CD4-positive, alpha-beta T cell (primary cell): Measurements from ENCODE around the gene RAB9A. TPM values are rescaled to one million over a fixed set of nuclear protein-coding genes. Genes with fewer than 3 reads are reported as not detected.

Experiments used
- ATAC-seq: fragments of 200-7000 bp; cut with Tn5 transposase; one replicate; pipeline ENCODE4 v1.10.0; 2022; ENCODE audit warnings: mild to moderate bottlenecking; ENCODE audit not compliant: poor library complexity
- CTCF ChIA-PET: fragments of 350-600 bp; sonication (Branson Sonifier 250); formaldehyde crosslinking; loops from one replicate; lab custom pipeline; 2021; ENCODE audit warnings: antibody characterized with exemption, inconsistent platforms; lab: Charles Lee
- POLR2A ChIA-PET: fragments of 350-600 bp; sonication (Branson Sonifier 250); formaldehyde crosslinking; loops from one replicate; lab custom pipeline; 2021; ENCODE audit warnings: antibody characterized with exemption, inconsistent platforms; lab: Charles Lee
- DNase-seq, 14 experiments: peaks; one replicate each; pipeline ENCODE4 v3.0.0-alpha.2; 2013 to 2020; ENCODE audit warnings: mixed read lengths in 2 of 14
- H3K27ac ChIP-seq, 2 donors: one replicate each; pipeline versions ENCODE4 v1.5.1 to v1.7.0; 2013; ENCODE audit warnings: low read length in 2 of 2, low read depth in 1 of 2, mild to moderate bottlenecking in 1 of 2
- H3K27me3 ChIP-seq, 2 experiments: 1 replicate in 1 of 2; 2 replicates in 1 of 2; pipeline versions ENCODE4 v1.6.1 to v1.7.0; 2013; ENCODE audit warnings: low read length in 2 of 2, control low read depth in 1 of 2, mild to moderate bottlenecking in 1 of 2, moderate library complexity in 1 of 2; ENCODE audit not compliant: insufficient read depth in 2 of 2, control insufficient read depth in 1 of 2
- H3K36me3 ChIP-seq: one replicate; pipeline ENCODE4 v1.6.1; 2013; ENCODE audit warnings: low read length, control low read depth; ENCODE audit not compliant: insufficient read depth
- H3K4me1 ChIP-seq: one replicate; pipeline ENCODE4 v1.6.1; 2013; ENCODE audit warnings: low read length, control low read depth; ENCODE audit not compliant: insufficient read depth
- H3K4me3 ChIP-seq: one replicate; pipeline ENCODE4 v1.5.1; 2013; ENCODE audit warnings: mild to moderate bottlenecking, low read length, moderate library complexity
- H3K9me3 ChIP-seq, 2 experiments: 1 replicate in 1 of 2; 2 replicates in 1 of 2; pipeline versions ENCODE4 v1.6.1 to v1.7.0; 2013; ENCODE audit warnings: low read length in 2 of 2, mild to moderate bottlenecking in 2 of 2, control low read depth in 1 of 2, moderate library complexity in 1 of 2; ENCODE audit not compliant: control insufficient read depth in 1 of 2, insufficient read depth in 1 of 2
- H3K27ac Mint-ChIP-seq: one replicate; pipeline ENCODE4 v1.8.0; 2020; ENCODE audit warnings: mixed read lengths
- H3K27me3 Mint-ChIP-seq: one replicate; pipeline ENCODE4 v1.8.0; 2021; ENCODE audit warnings: mixed read lengths
- H3K36me3 Mint-ChIP-seq: one replicate; pipeline ENCODE4 v1.8.0; 2021; ENCODE audit warnings: low read depth, mixed read lengths
- H3K4me1 Mint-ChIP-seq: one replicate; pipeline ENCODE4 v1.8.0; 2021; ENCODE audit warnings: low read depth, mixed read lengths
- H3K4me3 Mint-ChIP-seq: one replicate; pipeline ENCODE4 v1.8.0; 2020; ENCODE audit warnings: mild to moderate bottlenecking, mixed read lengths
- H3K9me3 Mint-ChIP-seq: one replicate; pipeline ENCODE4 v1.8.0; 2020; ENCODE audit warnings: mixed read lengths
- CTCF ChIP-seq: fragments of 200-600 bp; IDR thresholded peaks from one replicate; pipeline ENCODE4 v1.8.0; 2022; ENCODE audit warnings: antibody characterized with exemption, mild to moderate bottlenecking
- intact Hi-C, 2 experiments: fragments of 100-400 bp; cut with DNase I in 1 of 2; cut with micrococcal nuclease in 1 of 2; formaldehyde crosslinking; loops; one replicate each; pipeline versions ENCODE4 v1.15.1 to v1.9.0; 2023 to 2025; cut with DNase I, micrococcal nuclease
- total RNA-seq, 174 experiments: library from RNA in 2 of 174; stranded (reverse) in 2 of 174; gene quantifications; one replicate each; pipeline ENCODE4 v1.2.3 and lab custom pipeline; 2021 to 2026

The RAB9A gene
- total RNA-seq, 2 experiments from 2014 or later: 21.4 to 25.2 TPM

GRCh38 chrX:13661735-13662288 is 27.1 kb upstream of the RAB9A start:
- H3K27ac Mint-ChIP-seq: peak overlapping the region; percentile 72
- ATAC-seq (peak; percentile 21), DNase-seq (no peak)
- CTCF ChIA-PET: interaction anchor here (1.2 kb wide), 1 partner anchor 173 kb away, joined by 4 read pairs; no protein-coding TSS in a partner anchor
- H3K4me1 ChIP-seq: peaks cover 3% of the 10 kb centered on the region
- H3K9me3 Mint-ChIP-seq: no peaks in the 10 kb centered on the region
- H3K4me3 ChIP-seq: peak overlapping the region; percentile 19
- POLR2A ChIA-PET: interaction anchor here (1.4 to 1.8 kb wide), 3 partner anchors 27 to 73 kb away, joined by 3 to 14 read pairs (median 7); partner anchors contain the start of genes OFD1, RAB9A and TRAPPC2
- H3K4me3 Mint-ChIP-seq: peak overlapping the region; percentile 51
- H3K9me3 ChIP-seq: no peaks in the 10 kb centered on the region
- H3K36me3 ChIP-seq: peaks cover 30% of the 10 kb centered on the region
- no peaks in the 10 kb centered on the region for H3K27me3 ChIP-seq
- peak overlapping the region in 1 of 2 donors; percentile 34 for H3K27ac ChIP-seq
- no peaks in the 10 kb centered on the region for H3K27me3 Mint-ChIP-seq
- peaks cover 10% of the 10 kb centered on the region for H3K4me1 Mint-ChIP-seq
- H3K36me3 Mint-ChIP-seq: peaks cover 60% of the 10 kb centered on the region
- intact Hi-C loops: no loop called here
- TF ChIP-seq CTCF: no peak

GRCh38 chrX:13662355-13662791 is 26.6 kb upstream of the RAB9A start:
- Mint-ChIP-seq H3K36me3 (peaks cover 56% of the 10 kb centered on the region), H3K4me3 (peak overlapping the region; percentile 51), H3K9me3 (no peaks in the 10 kb centered on the region), H3K27ac (peak overlapping the region; percentile 72), H3K4me1 (peaks cover 10% of the 10 kb centered on the region), H3K27me3 (no peaks in the 10 kb centered on the region)
- intact Hi-C loops: no loop called here
- H3K4me3 ChIP-seq: peak overlapping the region; percentile 19
- no peak for TF ChIP-seq CTCF
- ChIA-PET CTCF (interaction anchor here (0.8 to 1.2 kb wide), 2 partner anchors 72 to 174 kb away, joined by 4 read pairs; partner anchors contain the start of genes OFD1 and TRAPPC2), POLR2A (interaction anchor here (1.4 to 1.8 kb wide), 3 partner anchors 27 to 73 kb away, joined by 3 to 14 read pairs (median 7); partner anchors contain the start of genes OFD1, RAB9A and TRAPPC2)
- no peaks in the 10 kb centered on the region for H3K9me3 ChIP-seq
- H3K27ac ChIP-seq: peak overlapping the region in 1 of 2 donors; percentile 34
- H3K27me3 ChIP-seq: no peaks in the 10 kb centered on the region
- H3K36me3 ChIP-seq: peaks cover 28% of the 10 kb centered on the region
- H3K4me1 ChIP-seq: peaks cover 3% of the 10 kb centered on the region
- ATAC-seq (no peak), DNase-seq (no peak)

DNA sequence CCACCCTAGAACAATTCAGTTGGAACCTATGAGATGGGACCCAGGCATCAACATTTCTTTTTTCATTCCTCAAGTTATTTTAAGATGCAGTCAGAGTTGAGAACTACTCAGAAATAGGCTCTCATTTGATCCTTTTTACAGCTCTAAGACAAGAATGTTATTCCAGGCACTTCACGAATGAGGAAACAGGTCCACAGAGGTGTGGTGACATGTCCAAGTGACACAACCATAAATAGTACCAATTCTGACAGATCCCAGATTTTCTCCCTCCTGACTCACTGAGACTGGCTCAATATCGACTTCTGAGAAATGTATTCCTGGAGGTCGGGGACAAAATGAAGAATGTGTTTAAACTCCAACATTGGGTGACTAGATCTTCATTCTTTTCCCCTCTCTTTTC is 24.9 kb upstream of the RAB9A start:
- Histone ChIP-seq H3K27ac (no peak overlapping the region), H3K9me3 (no peaks in the 10 kb centered on the region), H3K27me3 (no peaks in the 10 kb centered on the region), H3K36me3 (peaks cover 30% of the 10 kb centered on the region), H3K4me3 (no peak overlapping the region), H3K4me1 (peaks cover 6% of the 10 kb centered on the region)
- TF ChIP-seq CTCF: no peak
- intact Hi-C loops: no loop called here
- no peak overlapping the region for H3K4me3 Mint-ChIP-seq
- peaks cover 3% of the 10 kb centered on the region for H3K4me1 Mint-ChIP-seq
- DNase-seq (no peak), ATAC-seq (no peak)
- no peaks in the 10 kb centered on the region for H3K27me3 Mint-ChIP-seq
- H3K36me3 Mint-ChIP-seq: peaks cover 48% of the 10 kb centered on the region
- ChIA-PET POLR2A (no interaction called here), CTCF (interaction anchor here (0.7 kb wide), 1 partner anchor 12 kb away, joined by 4 read pairs; no protein-coding TSS in a partner anchor)
- no peaks in the 10 kb centered on the region for H3K9me3 Mint-ChIP-seq
- no peak overlapping the region for H3K27ac Mint-ChIP-seq
